ENCODE data around the gene FGD2. TPM values are rescaled to one million over a fixed set of nuclear protein-coding genes. Genes with fewer than 3 reads are reported as not detected.
A peak's percentile ranks its signal among the peaks of the same experiment; 100 is the strongest.

FGD2 gene
- total and polyA plus RNA-seq, 11 donors = 1.4 to 45.8 (median 4.9) TPM

GRCh38 chr6:37069639-37070038 lies 64.2 kb downstream of the FGD2 start:
- DNase-seq (no peak), ATAC-seq (no peak)
- TF ChIP-seq POLR2A (IDR thresholded peaks at IDR 0.05) = no peak
- TF ChIP-seq, protein P1, sequence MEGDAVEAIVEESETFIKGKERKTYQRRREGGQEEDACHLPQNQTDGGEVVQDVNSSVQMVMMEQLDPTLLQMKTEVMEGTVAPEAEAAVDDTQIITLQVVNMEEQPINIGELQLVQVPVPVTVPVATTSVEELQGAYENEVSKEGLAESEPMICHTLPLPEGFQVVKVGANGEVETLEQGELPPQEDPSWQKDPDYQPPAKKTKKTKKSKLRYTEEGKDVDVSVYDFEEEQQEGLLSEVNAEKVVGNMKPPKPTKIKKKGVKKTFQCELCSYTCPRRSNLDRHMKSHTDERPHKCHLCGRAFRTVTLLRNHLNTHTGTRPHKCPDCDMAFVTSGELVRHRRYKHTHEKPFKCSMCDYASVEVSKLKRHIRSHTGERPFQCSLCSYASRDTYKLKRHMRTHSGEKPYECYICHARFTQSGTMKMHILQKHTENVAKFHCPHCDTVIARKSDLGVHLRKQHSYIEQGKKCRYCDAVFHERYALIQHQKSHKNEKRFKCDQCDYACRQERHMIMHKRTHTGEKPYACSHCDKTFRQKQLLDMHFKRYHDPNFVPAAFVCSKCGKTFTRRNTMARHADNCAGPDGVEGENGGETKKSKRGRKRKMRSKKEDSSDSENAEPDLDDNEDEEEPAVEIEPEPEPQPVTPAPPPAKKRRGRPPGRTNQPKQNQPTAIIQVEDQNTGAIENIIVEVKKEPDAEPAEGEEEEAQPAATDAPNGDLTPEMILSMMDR (IDR thresholded peaks at IDR 0.05) = no peak
- peaks cover 0 to 9% (median 0%) of the 10 kb centered on the region in 12 donors for H3K9me3 ChIP-seq
- H3K4me1 ChIP-seq = peaks cover 0 to 24% (median 0%) of the 10 kb centered on the region in 12 donors
- H3K27ac ChIP-seq = no peak overlapping the region
- intact Hi-C loops (cut with DNase I) = no loop called here
- no peaks in the 10 kb centered on the region for H3K27me3 ChIP-seq
- WGBS, 4 donors = 69 to 95% (median 84%) methylated on average over 5 of the region's 5 CpGs
- no peaks in the 10 kb centered on the region for H3K36me3 ChIP-seq
- no peak overlapping the region for H3K4me3 ChIP-seq

DNA sequence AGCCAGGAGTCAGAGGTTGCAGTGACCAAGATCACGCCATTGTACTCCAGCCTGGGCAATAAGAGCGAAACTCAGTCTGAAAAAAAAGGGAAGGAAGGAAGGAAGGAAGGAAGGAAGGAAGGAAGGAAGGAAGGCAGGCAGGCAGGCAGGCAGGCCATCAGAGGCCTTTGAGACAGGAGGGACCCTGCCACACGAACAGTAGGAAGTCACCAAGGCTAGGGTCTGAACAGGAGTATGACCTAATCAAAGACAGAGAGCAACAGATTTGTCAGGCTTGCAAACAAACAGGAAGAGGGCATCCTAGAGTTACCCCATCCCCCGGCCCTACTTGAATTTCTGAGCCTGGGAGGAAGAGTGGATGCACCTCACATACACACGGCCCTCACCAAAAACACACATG lies 67.1 kb downstream of the FGD2 start:
- Histone ChIP-seq H3K27me3 (no peaks in the 10 kb centered on the region), H3K9me3 (peaks cover 0 to 9% (median 0%) of the 10 kb centered on the region in 12 donors), H3K4me3 (no peak overlapping the region), H3K4me1 (peaks cover 0 to 24% (median 0%) of the 10 kb centered on the region in 12 donors), H3K36me3 (no peaks in the 10 kb centered on the region), H3K27ac (no peak overlapping the region)
- no peak for TF ChIP-seq POLR2A (IDR thresholded peaks at IDR 0.05)
- TF ChIP-seq, protein P1 (IDR thresholded peaks at IDR 0.05) = no peak
- DNase-seq (no peak), ATAC-seq (no peak)
- WGBS, 4 donors = 76 to 82% (median 78%) methylated on average over 5 of the region's 5 CpGs
- intact Hi-C loops (cut with DNase I) = no loop called here

DNA sequence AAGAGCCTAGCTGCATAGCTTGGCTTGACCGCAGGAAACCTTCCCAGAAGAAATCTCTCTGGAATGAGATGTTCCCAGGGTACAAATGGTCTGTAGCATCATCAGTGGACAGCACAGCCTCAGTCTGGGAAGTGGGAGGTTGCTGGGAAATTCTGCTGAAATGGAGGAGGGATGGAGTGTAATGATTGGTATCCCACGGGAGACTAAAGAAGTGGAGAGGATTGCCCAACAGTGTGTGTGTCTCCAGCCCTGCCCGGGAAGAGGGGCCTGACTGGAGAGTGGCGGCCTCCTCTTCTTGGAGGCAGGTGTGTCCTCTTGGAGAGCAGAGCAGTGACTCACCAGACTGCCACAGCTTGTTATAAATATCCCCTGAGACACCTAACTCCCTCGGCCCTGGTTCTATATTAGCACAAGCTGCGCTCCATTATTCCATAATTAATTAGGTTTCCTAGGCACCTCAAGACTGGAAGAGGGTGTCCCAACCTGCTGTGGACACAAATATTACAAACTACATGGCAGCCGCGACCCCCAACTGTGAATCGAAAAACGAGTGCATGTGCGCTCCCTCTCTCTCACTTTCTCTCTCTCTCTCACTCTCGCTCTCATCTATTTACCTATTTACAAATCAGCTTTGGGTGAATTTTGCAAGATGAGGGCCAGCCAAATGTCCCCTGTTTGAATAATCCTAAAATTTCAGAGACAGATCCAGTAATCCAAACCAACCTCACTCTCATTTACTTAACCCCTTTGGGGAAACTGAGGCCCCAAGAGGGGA lies 68.8 kb downstream of the FGD2 start:
- 73 to 75% (median 75%) methylated on average over 12 of the region's 12 CpGs for WGBS, 4 donors
- intact Hi-C loops (cut with DNase I) = no loop called here
- peak overlapping the region in 2 of 12 donors; percentile 14 to 53 for H3K27ac ChIP-seq
- H3K27me3 ChIP-seq = no peaks in the 10 kb centered on the region
- no peaks in the 10 kb centered on the region for H3K36me3 ChIP-seq
- TF ChIP-seq, protein P1 (IDR thresholded peaks at IDR 0.05) = no peak
- no peak for TF ChIP-seq POLR2A (IDR thresholded peaks at IDR 0.05)
- peaks cover 0 to 24% (median 0%) of the 10 kb centered on the region in 12 donors for H3K4me1 ChIP-seq
- ATAC-seq = peak; percentile 18 to 88 (median 74)
- peak in 2 of 5 donors; percentile 50 to 80 for DNase-seq
- peaks cover 0 to 9% (median 0%) of the 10 kb centered on the region in 12 donors for H3K9me3 ChIP-seq
- H3K4me3 ChIP-seq = no peak overlapping the region

GRCh38 chr6:37077191-37077904 lies 71.9 kb downstream of the FGD2 start:
- DNase-seq (no peak), ATAC-seq (peak in 3 of 4 donors; percentile 19 to 24 (median 20))
- H3K36me3 ChIP-seq = no peaks in the 10 kb centered on the region
- TF ChIP-seq, protein P1 (IDR thresholded peaks at IDR 0.05) = no peak
- no peak for TF ChIP-seq POLR2A (IDR thresholded peaks at IDR 0.05)
- peaks cover 0 to 9% (median 0%) of the 10 kb centered on the region in 12 donors for H3K9me3 ChIP-seq
- no peaks in the 10 kb centered on the region for H3K27me3 ChIP-seq
- peak overlapping the region in 5 of 12 donors; percentile 18 to 48 (median 30) for H3K27ac ChIP-seq
- intact Hi-C loops (cut with DNase I) = no loop called here
- 58 to 80% (median 72%) methylated on average over 6 to 11 of the region's 11 CpGs for WGBS, 4 donors
- H3K4me1 ChIP-seq = peaks cover 0 to 21% (median 0%) of the 10 kb centered on the region in 12 donors
- H3K4me3 ChIP-seq = no peak overlapping the region
